HL-60/S4 (cell line): ENCODE results near the gene SLC6A20.
"Not testable (repeated sequence)": the region's sequence is repeated elsewhere in the genome, so short reads cannot be mapped to it uniquely, and the experiment has no call there.

ENCODE experiments used
- in situ Hi-C: fragments of 300-500 bp; cut with MboI; formaldehyde crosslinking; loops from 2 replicates; pipeline ENCODE4 v1.14.3; 2022; ENCODE audit warnings: low sequenced_read_pairs

The SLC6A20 gene

GRCh38 chr3:45761831-45762230, 34.5 kb downstream of the SLC6A20 start:
- in situ Hi-C loops, result no loop called here

DNA sequence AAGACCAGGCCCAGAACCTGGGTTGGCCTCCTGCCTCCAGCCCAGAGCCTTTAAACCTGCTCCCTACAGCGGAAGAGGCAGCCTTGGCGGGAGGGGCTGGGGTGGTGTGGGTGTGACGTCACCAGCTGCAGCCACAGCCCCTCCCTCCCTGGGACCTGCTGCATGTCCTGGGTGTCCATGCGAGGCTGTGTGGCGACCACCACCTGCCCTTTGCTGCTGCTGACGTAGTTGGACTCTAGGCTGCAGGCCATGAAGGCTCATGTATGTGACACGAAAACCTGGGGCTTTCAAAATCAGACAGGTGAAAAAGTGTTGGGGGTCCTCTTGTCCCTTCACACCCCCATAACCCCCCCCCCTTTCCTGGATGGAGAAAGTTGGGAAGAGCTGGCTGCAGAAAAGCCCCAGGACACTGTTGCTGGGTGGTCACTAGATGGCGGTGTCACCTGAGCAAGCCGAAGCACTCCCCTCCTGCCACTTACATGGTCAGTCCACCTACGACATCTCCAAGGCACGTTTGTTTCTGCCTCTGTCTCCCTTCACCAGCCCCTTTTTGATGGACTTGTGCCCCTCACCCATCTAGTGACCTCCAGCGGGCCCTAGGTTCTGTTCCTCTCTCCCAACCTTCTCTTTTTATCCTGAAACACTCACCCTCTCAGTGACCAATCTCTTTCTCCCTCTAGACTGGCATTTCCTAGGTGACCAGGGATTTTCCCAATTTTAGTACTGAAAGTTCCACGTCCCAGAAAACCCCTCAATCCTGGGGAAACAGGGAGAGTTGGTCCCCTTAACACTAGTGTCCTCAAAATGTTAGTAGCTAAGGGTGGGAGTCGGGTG, 35.2 kb downstream of the SLC6A20 start:
- in situ Hi-C loops, result no loop called here

- in situ Hi-C loops, result no loop called here
These were observed 36.5 kb downstream of the SLC6A20 start for GRCh38 chr3:45759851-45760250.

- in situ Hi-C loops, result no loop called here
These were observed 37.5 kb downstream of the SLC6A20 start for GRCh38 chr3:45758871-45759270.

GRCh38 chr3:45757141-45757540, 39.2 kb downstream of the SLC6A20 start:
- in situ Hi-C loops, result not testable (repeated sequence)

- in situ Hi-C loops, result no loop called here
These were observed 40.3 kb downstream of the SLC6A20 start for GRCh38 chr3:45756055-45756454.

- in situ Hi-C loops, result no loop called here
These were observed 41.9 kb downstream of the SLC6A20 start for GRCh38 chr3:45754461-45754860.

DNA sequence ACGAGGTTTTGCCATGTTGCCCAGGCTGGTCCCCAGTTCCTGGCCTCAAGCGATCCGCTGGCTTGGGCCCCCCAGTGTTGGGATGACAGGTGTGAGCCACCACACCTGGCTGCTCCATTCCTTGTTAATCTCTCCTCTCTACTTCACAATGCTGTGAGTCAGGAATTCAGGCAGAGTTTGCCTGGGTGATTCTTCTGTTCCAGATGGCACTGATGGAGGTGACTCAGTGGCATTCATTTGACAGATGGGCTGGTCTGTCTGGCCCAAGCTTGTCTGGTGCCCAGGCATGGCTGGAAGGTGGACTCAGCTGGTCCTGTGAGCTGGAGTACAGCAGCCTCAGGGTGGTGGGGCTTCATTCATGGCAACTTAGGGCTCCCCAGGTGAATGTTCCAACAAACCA, 43.2 kb downstream of the SLC6A20 start:
- in situ Hi-C loops, result no loop called here

GRCh38 chr3:45751537-45752242, 44.6 kb downstream of the SLC6A20 start:
- in situ Hi-C loops, result no loop called here

GRCh38 chr3:45749880-45750279, 46.5 kb downstream of the SLC6A20 start:
- in situ Hi-C loops, result no loop called here

DNA sequence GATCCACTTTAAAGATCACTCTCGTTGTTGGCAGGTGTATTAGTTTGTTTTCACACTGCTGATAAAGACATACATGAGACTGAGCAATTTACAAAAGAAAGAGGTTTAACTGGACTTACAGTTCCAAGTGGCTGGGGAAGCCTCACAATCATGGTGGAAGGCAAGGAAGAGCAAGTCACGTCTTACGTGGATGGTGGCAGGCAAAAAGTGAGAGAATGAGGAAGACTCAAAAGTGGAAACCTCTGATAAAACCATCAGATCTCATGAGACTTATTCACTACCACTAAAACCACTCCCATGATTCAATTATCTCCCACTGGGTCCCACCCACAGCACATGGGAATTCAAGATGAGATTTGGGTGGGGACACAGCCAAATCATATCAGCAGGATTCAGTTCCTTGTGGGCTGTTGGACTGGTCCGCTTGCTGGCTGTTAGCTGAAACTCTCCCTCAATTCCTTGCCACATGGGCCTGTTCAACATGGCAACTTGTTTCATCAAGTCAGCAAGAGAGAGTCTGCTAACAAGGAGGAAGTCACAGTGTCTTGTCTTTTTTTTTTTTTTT, 47.2 kb downstream of the SLC6A20 start:
- in situ Hi-C loops, result not testable (repeated sequence)

DNA sequence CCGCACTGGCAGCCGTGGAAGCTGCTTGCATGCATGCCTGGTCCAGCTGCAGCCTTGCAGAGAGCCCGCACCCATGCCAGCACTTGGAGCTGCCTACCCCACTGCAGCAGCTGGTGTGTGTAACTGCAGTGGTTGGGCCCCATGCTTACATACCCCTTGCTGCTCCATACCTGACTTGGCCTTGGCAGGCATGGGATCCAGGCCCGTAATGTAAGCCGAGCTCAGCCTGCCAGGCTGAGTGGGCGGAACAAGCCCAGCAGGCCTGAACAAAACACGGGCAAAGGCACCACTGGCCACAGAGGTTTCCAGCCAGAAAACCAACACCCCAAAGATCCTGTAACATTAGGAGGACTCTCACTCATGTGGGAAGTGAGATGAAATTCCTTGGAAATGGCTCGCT, 48.3 kb downstream of the SLC6A20 start:
- in situ Hi-C loops, result no loop called here

DNA sequence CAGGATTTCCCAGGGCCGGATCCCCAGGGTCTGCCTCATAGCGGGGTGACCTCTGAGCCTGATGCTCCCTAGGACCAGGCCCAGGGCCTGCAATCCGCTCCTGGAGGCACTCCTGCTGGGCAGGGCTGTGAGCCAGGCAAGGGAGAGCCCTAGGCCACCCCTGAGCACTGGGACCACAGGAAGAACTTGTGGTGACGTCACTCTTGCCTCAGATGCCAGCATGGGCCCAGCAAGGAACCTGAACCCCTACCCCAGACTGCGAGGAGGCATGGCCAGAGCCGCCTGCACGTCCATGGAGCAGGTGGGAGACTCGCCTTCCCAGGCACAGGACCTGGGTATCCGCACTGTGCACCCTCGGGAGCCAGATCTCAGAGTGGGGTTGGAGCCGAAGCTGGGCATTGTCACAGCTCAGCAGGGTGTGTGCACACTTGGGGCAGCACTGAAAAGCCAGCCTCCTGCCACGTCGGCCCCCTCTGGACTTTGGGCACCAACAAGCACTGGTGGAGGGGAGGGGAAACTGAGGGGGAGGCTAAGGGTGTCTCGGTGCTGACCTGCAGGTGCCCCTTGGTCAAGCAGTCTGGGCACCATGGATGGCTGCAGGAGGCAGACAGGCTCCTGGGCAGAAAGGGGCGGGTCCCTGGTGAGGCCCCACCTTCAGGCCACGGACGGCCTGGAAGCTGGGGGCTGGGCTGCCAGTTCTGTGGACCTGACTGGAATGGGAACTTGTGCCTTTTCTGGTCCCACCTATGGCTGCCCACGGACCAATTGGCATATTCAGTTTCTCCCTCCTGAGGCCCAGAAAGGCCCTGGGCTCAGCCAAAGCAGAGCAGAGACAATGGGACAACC, 49.3 kb downstream of the SLC6A20 start:
- in situ Hi-C loops, result no loop called here

DNA sequence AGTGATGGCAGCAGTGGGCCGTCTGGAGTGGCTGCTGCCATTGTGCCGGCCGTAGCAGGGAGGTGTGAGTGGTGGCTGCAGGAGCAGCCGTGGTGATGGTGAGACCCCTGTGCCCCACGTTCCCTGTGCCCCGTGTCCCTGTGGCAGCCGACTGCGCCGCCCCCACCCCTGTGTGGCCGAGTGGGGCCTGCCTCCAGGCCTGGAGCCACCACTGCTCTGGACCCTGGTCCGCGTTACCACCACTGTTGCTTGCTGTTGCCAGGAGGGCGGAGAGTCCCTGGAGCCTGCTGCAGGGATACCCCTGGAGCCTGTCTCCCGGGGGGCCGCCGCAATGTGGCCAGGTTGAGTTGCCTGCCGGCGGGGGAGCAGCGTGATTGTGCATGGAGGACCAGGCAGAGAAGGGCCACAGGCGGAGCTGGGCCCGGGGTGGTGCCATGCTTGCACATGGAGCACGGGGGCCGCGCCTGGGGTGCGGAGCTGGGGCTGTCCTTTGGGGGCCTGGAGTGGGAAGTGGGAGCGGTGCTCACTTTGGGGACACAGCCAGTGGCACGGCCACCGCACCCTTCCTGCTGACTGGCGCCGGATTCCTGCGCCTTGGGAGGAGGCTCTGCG, 50.1 kb downstream of the SLC6A20 start:
- in situ Hi-C loops, result no loop called here

GRCh38 chr3:45742461-45743089, 53.8 kb downstream of the SLC6A20 start:
- in situ Hi-C loops, result no loop called here

GRCh38 chr3:45741742-45742460, 54.4 kb downstream of the SLC6A20 start:
- in situ Hi-C loops, result no loop called here

DNA sequence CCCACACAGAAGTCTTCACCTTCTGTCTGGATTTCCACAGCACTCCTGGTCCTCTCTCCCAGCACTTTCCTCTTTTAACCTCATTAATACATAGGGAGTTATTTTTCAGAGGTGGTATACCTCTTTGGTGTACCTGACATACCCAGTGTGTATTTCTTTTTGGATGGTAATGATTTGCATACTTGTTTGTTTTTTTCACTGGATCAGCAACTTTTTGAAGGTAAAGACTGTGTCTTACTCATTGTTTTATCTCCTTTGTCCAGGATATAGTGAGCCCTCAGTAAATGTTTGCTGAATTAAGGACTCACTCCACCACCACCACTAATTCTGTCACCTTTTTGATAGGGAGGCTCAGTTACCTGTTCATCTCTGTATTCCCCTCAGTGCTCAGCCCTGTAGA, 55.1 kb downstream of the SLC6A20 start:
- in situ Hi-C loops, result no loop called here

DNA sequence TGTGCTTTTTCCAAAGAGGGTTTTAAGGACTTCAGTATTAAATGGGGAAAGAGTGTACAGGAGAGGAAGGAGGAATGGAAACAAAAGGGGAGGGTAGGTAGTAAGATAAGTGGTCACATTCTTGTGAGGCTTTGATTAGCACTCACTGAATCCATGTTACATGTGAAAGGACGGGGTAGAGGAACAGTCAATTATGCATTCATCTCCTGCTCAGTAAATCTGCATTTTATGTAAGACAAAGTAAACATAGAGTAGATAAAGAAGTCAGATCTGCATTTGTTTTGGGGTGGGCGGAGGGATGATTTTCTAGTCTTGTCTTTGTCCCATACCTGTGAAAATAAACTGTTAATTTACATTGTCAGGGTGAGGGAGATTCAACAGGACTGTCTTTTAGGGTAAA, 56.3 kb downstream of the SLC6A20 start:
- in situ Hi-C loops, result no loop called here

GRCh38 chr3:45737234-45737633, 59.1 kb downstream of the SLC6A20 start:
- in situ Hi-C loops, result no loop called here

DNA sequence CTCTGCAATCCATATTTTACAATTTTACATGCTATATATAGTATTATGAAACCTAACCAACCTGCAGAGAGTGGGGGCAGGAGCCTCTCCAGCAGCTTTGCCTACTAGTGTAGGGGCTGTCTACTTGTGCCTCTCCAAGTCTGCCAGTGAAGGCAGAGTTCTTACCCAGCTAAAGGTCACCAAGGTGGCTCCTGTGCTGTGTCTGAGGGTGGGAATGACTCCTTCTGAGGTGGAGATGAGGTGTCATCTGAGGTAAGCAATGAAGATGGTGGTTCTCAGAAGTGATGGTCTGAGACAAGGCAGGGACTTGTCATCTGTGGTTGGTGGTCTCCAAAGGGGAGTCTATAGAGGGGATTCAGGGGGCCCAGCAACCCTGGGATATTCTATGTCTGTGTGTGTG, 59.6 kb downstream of the SLC6A20 start:
- in situ Hi-C loops, result no loop called here
